H1 (cell line): Measurements from ENCODE around the gene TACR2. TPM values are rescaled to one million over a fixed set of nuclear protein-coding genes. Genes with fewer than 3 reads are reported as not detected.
A peak's percentile ranks its signal among the peaks of the same experiment; 100 is the strongest.

Experiments used
- CTCF ChIA-PET: fragments of 300-600 bp; sonication (Branson Sonifier 250); formaldehyde crosslinking; loops from one replicate; lab custom pipeline; 2021; ENCODE audit not compliant: partially characterized antibody; lab: Charles Lee
- POLR2A ChIA-PET: fragments of 300-600 bp; sonication (Branson Sonifier 250); formaldehyde crosslinking; loops from one replicate; lab custom pipeline; 2021; ENCODE audit warnings: inconsistent platforms; ENCODE audit not compliant: partially characterized antibody; lab: Charles Lee
- DNase-seq, 2 experiments: peaks; one replicate each; pipeline versions ENCODE4 v3.0.0 to v3.0.0-alpha.2; 2010 to 2022; ENCODE audit warnings: low spot score in 2 of 2, low read depth in 1 of 2, mixed read lengths in 1 of 2
- FAIRE-seq: peaks from 2 replicates; lab custom pipeline; 2011; peaks lifted over from hg19 to GRCh38; lab: Jason Lieb, UNC
- H2AFZ ChIP-seq: 2 replicates; pipeline ENCODE4 v1.8.1; 2012; ENCODE audit warnings: low read length, inconsistent platforms
- H2AK5ac ChIP-seq: 2 replicates; pipeline ENCODE4 v1.6.1; 2013; ENCODE audit warnings: low read depth, low read length
- H2BK120ac ChIP-seq: replicated peaks from 2 replicates; pipeline ENCODE3; 2013; ENCODE audit warnings: low read depth, low read length, inconsistent platforms
- H2BK12ac ChIP-seq: 2 replicates; pipeline ENCODE4 v1.6.1; 2013; ENCODE audit warnings: low read depth, low read length
- H2BK15ac ChIP-seq: 2 replicates; pipeline ENCODE4 v1.6.1; 2013; ENCODE audit warnings: low read length
- H2BK20ac ChIP-seq: 2 replicates; pipeline ENCODE4 v1.6.1; 2013; ENCODE audit warnings: low read length
- H2BK5ac ChIP-seq: 2 replicates; pipeline ENCODE4 v1.6.1; 2013; ENCODE audit warnings: low read depth, low read length
- H3K14ac ChIP-seq: 2 replicates; pipeline ENCODE4 v1.6.1; 2013; ENCODE audit warnings: inconsistent platforms; ENCODE audit not compliant: insufficient read length
- H3K18ac ChIP-seq: 2 replicates; pipeline ENCODE4 v1.6.1; 2013; ENCODE audit warnings: low read length; ENCODE audit errors: extremely low read depth
- H3K23ac ChIP-seq: 2 replicates; pipeline ENCODE4 v1.6.1; 2013; ENCODE audit warnings: inconsistent platforms; ENCODE audit not compliant: insufficient read length
- H3K23me2 ChIP-seq: 2 replicates; pipeline ENCODE4 v1.6.1; 2013; ENCODE audit warnings: low read depth, low read length
- H3K27ac ChIP-seq: 2 replicates; pipeline ENCODE4 v1.6.1; 2011; ENCODE audit warnings: low read depth, low read length, inconsistent platforms
- H3K27me3 ChIP-seq, 4 experiments: replicated peaks in 1 of 4; 1 replicate in 1 of 4; 2 replicates in 3 of 4; pipeline versions ENCODE4 v1.6.1 to v1.8.1; 2011 to 2013; ENCODE audit warnings: low read length in 3 of 4, mild to moderate bottlenecking in 3 of 4, inconsistent platforms in 2 of 4, mixed read lengths in 2 of 4, moderate library complexity in 1 of 4; ENCODE audit not compliant: control insufficient read depth in 3 of 4, insufficient read depth in 3 of 4; ENCODE audit errors: extremely low read depth in 1 of 4
- H3K36me3 ChIP-seq, 4 experiments: 2 replicates each; pipeline versions ENCODE4 v1.6.1 to v1.8.1; 2011 to 2013; ENCODE audit warnings: mild to moderate bottlenecking in 4 of 4, low read length in 3 of 4, moderate library complexity in 2 of 4, control low read depth in 1 of 4, inconsistent platforms in 1 of 4; ENCODE audit not compliant: insufficient read depth in 4 of 4, control insufficient read depth in 2 of 4
- H3K4ac ChIP-seq: replicated peaks from 2 replicates; pipeline ENCODE3; 2013; ENCODE audit warnings: low read length, low read depth, mixed read lengths, inconsistent platforms; ENCODE audit not compliant: insufficient read length
- H3K4me1 ChIP-seq, 4 experiments: replicated peaks in 1 of 4; 1 replicate in 1 of 4; 2 replicates in 3 of 4; pipeline versions ENCODE4 v1.6.1 to v1.8.1; 2011 to 2013; ENCODE audit warnings: low read length in 3 of 4, inconsistent platforms in 2 of 4, mixed read lengths in 1 of 4; ENCODE audit not compliant: insufficient read depth in 4 of 4, control insufficient read depth in 3 of 4
- H3K4me2 ChIP-seq, 2 experiments: 2 replicates each; pipeline versions ENCODE4 v1.6.1 to v1.8.1; 2011 to 2013; ENCODE audit warnings: low read depth in 2 of 2, low read length in 2 of 2, control low read depth in 1 of 2, inconsistent platforms in 1 of 2, mild to moderate bottlenecking in 1 of 2; ENCODE audit not compliant: insufficient read depth in 1 of 2
- H3K4me3 ChIP-seq, 4 experiments: fragments of 200-600, 300-600 bp in 1 of 4; sonication (generic), shearing (Covaris generic), sonication (Bioruptor Twin) in 1 of 4; 2 replicates each; pipeline versions ENCODE4 v1.5.1 to v1.8.1; 2011 to 2016; ENCODE audit warnings: low read length in 4 of 4, low read depth in 3 of 4, control low read depth in 2 of 4, inconsistent platforms in 2 of 4, mild to moderate bottlenecking in 2 of 4, mixed read lengths in 1 of 4, moderate library complexity in 1 of 4; ENCODE audit not compliant: insufficient read depth in 2 of 4; ENCODE audit errors: extremely low read depth in 1 of 4
- H3K56ac ChIP-seq: replicated peaks from 2 replicates; pipeline ENCODE3; 2013; ENCODE audit warnings: low read depth, mild to moderate bottlenecking, mixed read lengths, low read length, inconsistent platforms; ENCODE audit not compliant: insufficient read length
- H3K79me1 ChIP-seq: 2 replicates; pipeline ENCODE4 v1.6.1; 2013; ENCODE audit warnings: low read depth, low read length, control low read depth
- H3K79me2 ChIP-seq, 2 experiments: 2 replicates each; pipeline versions ENCODE4 v1.6.1 to v1.8.1; 2012 to 2013; ENCODE audit warnings: low read length in 2 of 2, mild to moderate bottlenecking in 2 of 2, inconsistent platforms in 1 of 2; ENCODE audit not compliant: insufficient read depth in 2 of 2, control insufficient read depth in 1 of 2
- H3K9ac ChIP-seq, 4 experiments: replicated peaks in 1 of 4; 1 replicate in 1 of 4; 2 replicates in 3 of 4; pipeline versions ENCODE4 v1.6.1 to v1.8.1; 2011 to 2013; ENCODE audit warnings: low read depth in 3 of 4, low read length in 3 of 4, control low read depth in 2 of 4, mild to moderate bottlenecking in 2 of 4, moderate library complexity in 2 of 4, inconsistent platforms in 1 of 4; ENCODE audit errors: extremely low read depth in 1 of 4
- H3K9me3 ChIP-seq, 2 experiments: 2 replicates each; pipeline versions ENCODE4 v1.6.1 to v1.8.1; 2012 to 2013; ENCODE audit warnings: mild to moderate bottlenecking in 2 of 2, moderate library complexity in 2 of 2, control low read depth in 1 of 2, inconsistent platforms in 1 of 2, low read depth in 1 of 2, low read length in 1 of 2, mixed read lengths in 1 of 2; ENCODE audit not compliant: insufficient read depth in 2 of 2
- H4K20me1 ChIP-seq, 2 experiments: replicated peaks in 1 of 2; 2 replicates each; pipeline versions ENCODE3 to v1.8.1; 2011 to 2013; ENCODE audit warnings: inconsistent platforms in 2 of 2, low read length in 2 of 2, mild to moderate bottlenecking in 1 of 2; ENCODE audit not compliant: insufficient read depth in 2 of 2, control insufficient read depth in 1 of 2
- H4K5ac ChIP-seq: 2 replicates; pipeline ENCODE4 v1.6.1; 2013; ENCODE audit warnings: low read length, low read depth, mixed read lengths, inconsistent platforms; ENCODE audit not compliant: insufficient read length
- H4K8ac ChIP-seq: 2 replicates; pipeline ENCODE4 v1.8.0; 2013; ENCODE audit warnings: mild to moderate bottlenecking, moderate library complexity, low read length, inconsistent platforms; ENCODE audit not compliant: insufficient read depth; ENCODE audit errors: extremely low read depth
- H4K91ac ChIP-seq: replicated peaks from 2 replicates; pipeline ENCODE3; 2013; ENCODE audit warnings: low read length, mixed read lengths, inconsistent platforms; ENCODE audit not compliant: insufficient read length
- ATF2 ChIP-seq: IDR thresholded peaks from 2 replicates; pipeline ENCODE4 v1.6.1; 2012; ENCODE audit warnings: low read length, inconsistent platforms
- ATF3 ChIP-seq: IDR thresholded peaks from 2 replicates; pipeline ENCODE4 v1.6.1; 2011; ENCODE audit warnings: low read depth, mild to moderate bottlenecking, low read length; ENCODE audit not compliant: insufficient read depth
- RAD21 ChIP-seq, 2 experiments: IDR thresholded peaks in 1 of 2; conservative IDR thresholded peaks in 1 of 2; 2 replicates each; pipeline ENCODE4 v1.6.1; 2011; ENCODE audit warnings: low read depth in 2 of 2, low read length in 2 of 2, improper control_type of control experiment in 1 of 2, inconsistent platforms in 1 of 2, mild to moderate bottlenecking in 1 of 2, moderate library complexity in 1 of 2
- USF2 ChIP-seq: IDR thresholded peaks from 2 replicates; pipeline ENCODE4 v1.6.1; 2011; ENCODE audit warnings: low read length, improper control_type of control experiment
- WGBS, 2 experiments: shearing (Covaris generic) in 1 of 2; methylation state at CpG; one replicate each; pipeline versions ENCODE4 v1.1.6 to v1.1.7; 2013 to 2015; ENCODE audit warnings: low lambda C conversion rate in 2 of 2, mixed read lengths in 2 of 2, inconsistent platforms in 1 of 2, low coverage in 1 of 2, missing lambda C conversion rate in 1 of 2; ENCODE audit not compliant: insufficient replicate concordance in 2 of 2, insufficient coverage in 1 of 2, insufficient read length in 1 of 2; ENCODE audit errors: extremely low coverage in 1 of 2, missing lambda C conversion rate in 1 of 2; 5-methylcytosine and 5-hydroxymethylcytosine counted together
- polyA plus RNA-seq, 7 experiments: library from polyadenylated mRNA; depleted of rRNA in 3 of 7; stranded (reverse) in 5 of 7; unstranded in 2 of 7; fragments of >200 nt in 5 of 7; fragments of 200-250 nt in 2 of 7; gene quantifications; 1 replicate in 5 of 7; 2 replicates in 1 of 7; 4 replicates in 1 of 7; pipeline versions ENCODE4 v1.2.1 to v1.2.3, GENCODE V29; 2011 to 2013; ENCODE audit warnings: missing spikeins in 2 of 7, mixed read lengths in 2 of 7
- total RNA-seq: library from RNA; stranded (reverse); fragmentation: NEBNext Ultra II Directional; extraction: Animal tissue kit (Norgen Biotek cat#: 25700); gene quantifications from 2 replicates; pipeline ENCODE4 v1.2.1, GENCODE V29; 2021

TACR2 gene
- total and polyA plus RNA-seq, 2 of the 8 experiments (the other 6 are each of a cell fraction or from before 2014, with no cell fraction given) = 0.06 TPM; not detected in 1

- Histone ChIP-seq H3K27ac (no peak overlapping the region), H2BK5ac (no peak overlapping the region), H2AK5ac (no peak overlapping the region), H4K5ac (no peak overlapping the region), H4K91ac (no peak overlapping the region), H3K36me3 (no peaks in the 10 kb centered on the region), H4K20me1 (peaks cover 0 to 2% of the 10 kb centered on the region in 2 experiments), H3K4me2 (no peak overlapping the region), H2BK120ac (no peak overlapping the region), H3K4me3 (no peak overlapping the region), H2AFZ (no peak overlapping the region), H3K27me3 (no peaks in the 10 kb centered on the region; a peak in 1 of 7 replicates), H2BK15ac (no peak overlapping the region), H3K9ac (no peak overlapping the region), H3K9me3 (no peaks in the 10 kb centered on the region), H2BK20ac (no peak overlapping the region), H3K4ac (no peak overlapping the region), H4K8ac (peak overlapping the region; percentile 36; the same call in 1 of the 2 replicates)
- DNase-seq = no peak
- no peak for FAIRE-seq
- ChIA-PET CTCF (interaction anchor here (1.4 to 1.5 kb wide), 2 partner anchors 11 kb away, joined by 4 to 5 read pairs; no protein-coding TSS in a partner anchor), POLR2A (no interaction called here)
- TF ChIP-seq ATF2 (no peak), USF2 (no peak), RAD21 (IDR thresholded peaks at IDR 0.05 in 1 of 2, conservative IDR thresholded peaks at IDR 0.05 in 1 of 2; ENCODE audit: low read depth in 2 of 2, low read length in 2 of 2) (no peak), ATF3 (no peak)
- TF ChIP-seq, all 59 proteins: peak for 0
- no peaks in the 10 kb centered on the region for H3K79me2 ChIP-seq
- WGBS, 2 experiments = 92% methylated on average over 10 of the region's 10 CpGs; no CpG with 5 or more reads in 1 of the 2 experiments
- no peak overlapping the region for H3K56ac ChIP-seq
- H3K23me2 ChIP-seq = no peaks in the 10 kb centered on the region
- no peak overlapping the region for H2BK12ac ChIP-seq
- no peak overlapping the region for H3K23ac ChIP-seq
- no peak overlapping the region for H3K14ac ChIP-seq
- no peaks in the 10 kb centered on the region for H3K79me1 ChIP-seq
- no peaks in the 10 kb centered on the region for H3K4me1 ChIP-seq
- H3K18ac ChIP-seq = no peak overlapping the region
These were observed 41.8 kb upstream of the TACR2 start for GRCh38 chr10:69458430-69459100.
